COLO668 (cell line): ENCODE results near the gene CWC27.
A peak's percentile ranks its signal among the peaks of the same experiment; 100 is the strongest.

Source experiments
- DNase-seq: peaks from one replicate; lab custom pipeline; 2025; ENCODE audit not compliant: unreplicated experiment; lab: John Stamatoyannopoulos, UW

The CWC27 gene

GRCh38 chr5:65030056-65030455 is 261.3 kb downstream of the CWC27 start:
- no peak for DNase-seq

GRCh38 chr5:65032250-65032649 is 263.5 kb downstream of the CWC27 start:
- no peak for DNase-seq

GRCh38 chr5:65034029-65034812 is 265.5 kb downstream of the CWC27 start:
- DNase-seq = peak; percentile 8

GRCh38 chr5:65034813-65035209 is 266.1 kb downstream of the CWC27 start:
- DNase-seq = peak; percentile 39

GRCh38 chr5:65035211-65036206 is 266.8 kb downstream of the CWC27 start:
- DNase-seq = peak; percentile 83

GRCh38 chr5:65037831-65038815 is 269.4 kb downstream of the CWC27 start:
- peak; percentile 3 for DNase-seq

DNA sequence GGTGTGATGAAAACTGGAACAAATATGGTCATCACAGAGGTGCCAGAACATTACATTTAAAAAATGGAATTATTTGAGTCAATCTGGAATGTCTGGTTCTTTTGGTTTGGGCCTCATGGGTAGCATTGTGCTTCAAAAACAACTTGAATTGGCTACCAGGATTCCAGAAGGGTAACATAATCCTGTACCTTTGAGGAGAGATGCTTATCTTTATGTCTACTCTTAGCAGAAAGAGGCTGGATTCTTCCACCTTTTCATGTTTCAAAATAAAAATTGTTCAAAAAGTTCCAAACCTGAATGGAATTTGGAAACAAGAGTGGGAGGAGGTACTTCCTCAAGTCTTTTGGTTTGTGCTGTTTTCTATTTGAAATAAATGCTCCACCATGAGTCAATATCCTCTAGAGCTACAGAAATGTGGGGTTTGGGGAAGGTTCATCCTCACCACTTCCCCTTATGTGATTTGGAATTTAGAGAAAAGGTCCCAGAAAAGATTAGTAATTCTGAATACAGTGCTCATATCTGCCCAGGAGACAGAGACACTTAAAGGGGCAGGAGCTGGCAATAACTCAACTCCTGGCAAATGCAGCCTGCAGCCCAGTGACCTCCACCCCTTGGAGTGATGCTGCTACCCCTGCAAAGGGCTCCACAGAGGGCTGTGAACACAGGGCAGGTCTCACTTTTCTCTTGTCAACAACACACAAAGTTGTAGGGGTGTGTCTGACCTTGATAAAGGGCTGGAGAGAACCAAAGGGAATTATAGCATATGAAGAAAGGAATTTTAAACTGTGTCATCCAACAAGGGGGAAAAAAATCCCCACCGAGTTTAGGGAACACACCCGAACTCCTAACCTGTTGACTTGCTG is 272.8 kb downstream of the CWC27 start:
- no peak for DNase-seq

DNA sequence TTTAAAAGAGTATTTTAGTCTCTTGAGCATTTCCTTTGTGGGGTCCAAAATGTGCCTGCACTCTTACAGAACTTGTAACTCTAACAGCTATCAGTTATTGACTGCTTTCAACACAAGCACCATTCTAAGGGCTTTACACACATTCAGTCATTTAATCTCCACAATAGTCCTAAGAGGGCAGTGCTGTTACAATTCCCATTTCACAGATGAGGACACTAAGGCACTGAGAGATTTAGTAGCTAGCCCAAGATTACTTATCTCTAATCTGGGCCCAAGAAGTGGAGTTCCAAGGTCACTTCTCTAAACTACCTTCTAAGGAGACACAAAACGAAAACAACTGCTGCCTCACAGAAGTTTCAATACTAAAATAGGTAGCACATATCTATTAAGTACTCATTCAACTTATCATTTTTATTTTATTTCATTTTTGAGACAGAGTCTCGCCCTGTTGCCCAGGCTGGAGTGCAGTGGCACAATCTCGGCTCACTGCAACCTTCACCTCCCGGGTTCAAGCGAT is 275.2 kb downstream of the CWC27 start:
- no peak for DNase-seq

- DNase-seq = no peak
Measured at GRCh38 chr5:65047225-65047624, 278.5 kb downstream of the CWC27 start.

DNA sequence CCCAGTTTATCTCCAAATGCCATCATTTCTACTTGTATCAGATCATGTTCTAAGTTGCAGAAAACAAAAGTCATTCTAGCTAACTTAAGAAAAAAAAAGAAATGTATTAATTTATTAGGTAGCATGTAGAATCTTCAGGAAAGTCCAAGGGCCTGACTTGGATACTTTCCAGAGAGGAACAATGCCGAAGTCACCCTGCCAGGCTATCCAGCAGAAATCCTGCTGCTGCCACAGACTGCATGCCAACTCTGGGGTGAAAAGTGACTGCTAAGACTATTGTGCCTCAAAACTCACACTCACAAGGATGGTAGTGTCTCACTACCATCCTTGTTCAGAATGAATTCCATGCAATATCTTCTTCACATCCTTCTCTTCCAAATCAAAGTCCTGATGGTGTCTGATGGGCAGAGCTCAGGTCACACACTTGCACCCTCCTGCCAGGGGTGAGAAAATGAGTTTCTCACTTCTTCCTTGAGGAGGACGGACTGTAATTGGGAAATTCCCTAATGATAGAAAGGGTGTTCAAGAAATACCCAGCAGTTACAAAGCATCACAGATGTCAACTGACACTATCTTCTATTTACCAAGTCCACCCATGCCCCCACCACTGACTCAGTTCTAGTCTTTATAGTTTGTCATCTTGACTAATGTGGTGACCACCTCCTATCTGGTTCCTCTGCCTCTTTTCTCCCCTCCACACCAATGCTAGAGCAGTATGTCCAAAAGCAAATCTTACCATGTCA is 279.4 kb downstream of the CWC27 start:
- no peak for DNase-seq

DNA sequence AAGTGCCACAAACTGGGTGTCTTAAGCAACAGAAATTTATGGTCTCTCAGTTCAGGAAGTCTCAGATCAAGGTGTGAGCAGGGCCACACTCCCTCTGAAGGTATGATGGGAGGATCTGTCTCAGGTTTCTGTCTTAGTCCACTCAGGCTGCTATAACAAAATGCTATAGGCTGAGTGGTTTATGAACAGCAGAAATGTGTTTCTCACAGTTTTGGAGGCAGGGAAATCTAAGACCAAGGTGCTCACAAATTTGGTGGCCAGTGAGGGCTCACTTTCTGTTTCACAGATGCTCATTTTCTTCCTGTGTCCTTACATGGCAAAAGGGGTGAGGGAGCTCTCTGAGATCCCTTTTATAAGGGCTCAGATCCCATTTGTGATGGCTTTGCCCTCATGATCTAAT is 281.4 kb downstream of the CWC27 start:
- DNase-seq = no peak

DNA sequence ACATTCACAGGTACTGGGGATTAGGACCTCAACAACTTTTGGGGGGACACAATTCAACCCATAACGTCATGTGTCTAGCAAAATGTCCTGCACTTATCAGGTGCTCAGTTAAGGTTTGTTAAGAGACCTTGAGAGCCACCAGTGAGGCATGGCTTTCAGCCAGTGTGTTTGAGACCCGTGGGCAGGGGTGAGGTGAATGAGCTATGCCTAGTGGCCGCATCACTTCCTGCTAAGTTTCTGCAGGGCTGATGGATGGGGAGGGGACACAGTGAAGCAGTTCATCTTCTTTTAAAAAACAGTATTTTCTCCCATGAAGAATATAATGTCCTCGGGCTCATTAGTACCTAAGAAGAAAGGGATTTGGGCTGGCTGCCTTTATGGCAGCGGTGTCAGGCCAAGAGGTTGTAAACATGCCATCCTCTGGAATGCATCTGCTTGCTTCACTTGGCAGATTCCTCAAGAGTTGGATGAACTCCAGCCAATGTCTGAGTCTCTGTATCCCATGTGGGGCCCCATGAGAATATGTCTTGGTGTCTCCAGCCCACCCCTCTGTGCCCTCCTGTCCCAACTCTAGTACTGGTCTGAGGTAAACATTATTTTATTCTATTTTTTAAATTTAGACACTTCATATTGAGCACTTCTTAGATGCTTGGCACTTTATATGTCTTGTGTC is 282.2 kb downstream of the CWC27 start:
- DNase-seq = no peak

DNA sequence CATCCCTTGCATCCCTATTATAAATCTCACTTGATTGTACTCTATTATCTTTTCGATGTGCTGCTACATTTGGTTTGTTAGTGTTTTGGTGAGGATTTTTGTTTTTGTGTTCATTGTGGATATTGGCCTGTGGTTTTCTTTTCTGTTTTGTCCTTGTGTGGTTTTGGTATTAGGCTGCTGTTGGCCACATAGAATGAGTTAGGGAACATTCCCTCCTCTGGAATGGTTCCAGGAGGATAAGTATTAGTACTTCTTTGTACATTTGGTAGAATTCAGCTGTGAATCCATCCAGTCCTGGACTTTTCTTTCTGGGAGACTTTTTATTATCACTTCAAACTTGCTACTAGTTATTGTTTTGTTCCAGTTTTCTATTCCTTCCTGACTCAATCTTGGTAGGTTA is 287.2 kb downstream of the CWC27 start:
- DNase-seq = no peak

GRCh38 chr5:65059681-65060598 is 291.2 kb downstream of the CWC27 start:
- no peak for DNase-seq

- DNase-seq = no peak
Measured at GRCh38 chr5:65061250-65061973, 292.7 kb downstream of the CWC27 start.

DNA sequence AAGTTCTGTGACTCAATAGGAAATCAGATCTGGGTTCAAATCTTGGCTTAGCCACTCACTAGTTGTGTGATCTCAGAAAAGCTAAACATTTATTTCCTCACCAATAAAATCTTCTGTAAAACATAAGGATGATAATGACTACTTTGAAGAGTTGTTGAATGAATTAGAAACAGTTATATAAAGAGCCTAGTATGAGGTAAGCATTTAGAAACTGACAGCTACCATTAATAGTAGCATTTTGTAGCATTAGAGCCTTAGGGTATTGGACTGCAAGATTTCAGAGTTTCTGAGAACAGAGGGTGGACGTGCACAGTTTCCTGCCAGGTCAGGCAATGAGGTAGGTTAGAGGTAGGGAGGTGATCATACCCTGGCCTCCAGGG is 293.2 kb downstream of the CWC27 start:
- no peak for DNase-seq
